ENCODE measurements around the gene CDR2L.
A peak's percentile ranks its signal among the peaks of the same experiment; 100 is the strongest.
"Not testable (repeated sequence)": the region's sequence is repeated elsewhere in the genome, so short reads cannot be mapped to it uniquely, and the experiment has no call there.

Gene CDR2L

GRCh38 chr17:74959826-74960515, 27.5 kb upstream of the CDR2L start:
- DNase-seq (ENCODE audit: low read depth in 1 of 2, low spot score in 1 of 2), result no peak

GRCh38 chr17:74960570-74961342, 26.7 kb upstream of the CDR2L start:
- DNase-seq (ENCODE audit: low read depth in 1 of 2, low spot score in 1 of 2), result peak in 1 of 2 donors; percentile 33

GRCh38 chr17:74961657-74962350, 25.6 kb upstream of the CDR2L start:
- peak; percentile 69 to 70 for DNase-seq (ENCODE audit: low read depth in 1 of 2, low spot score in 1 of 2)

GRCh38 chr17:74962622-74963394, 24.6 kb upstream of the CDR2L start:
- no peak for DNase-seq (ENCODE audit: low read depth in 1 of 2, low spot score in 1 of 2)

- DNase-seq (ENCODE audit: low read depth in 1 of 2, low spot score in 1 of 2), result no peak
These were observed 23.8 kb upstream of the CDR2L start for GRCh38 chr17:74963656-74964055.

GRCh38 chr17:74964246-74964761, 23.1 kb upstream of the CDR2L start:
- DNase-seq (ENCODE audit: low read depth in 1 of 2, low spot score in 1 of 2), result no peak

- no peak for DNase-seq (ENCODE audit: low read depth in 1 of 2, low spot score in 1 of 2)
These were observed 22.3 kb upstream of the CDR2L start for GRCh38 chr17:74964988-74965622.

- no peak for DNase-seq (ENCODE audit: low read depth in 1 of 2, low spot score in 1 of 2)
These were observed 19.1 kb upstream of the CDR2L start for GRCh38 chr17:74968361-74968780.

- DNase-seq (ENCODE audit: low read depth in 1 of 2, low spot score in 1 of 2), result not testable (repeated sequence)
These were observed 17.9 kb upstream of the CDR2L start for GRCh38 chr17:74969501-74969900.

GRCh38 chr17:74970395-74970794, 17.0 kb upstream of the CDR2L start:
- DNase-seq (ENCODE audit: low read depth in 1 of 2, low spot score in 1 of 2), result no peak

GRCh38 chr17:74971069-74971841, 16.2 kb upstream of the CDR2L start:
- no peak for DNase-seq (ENCODE audit: low read depth in 1 of 2, low spot score in 1 of 2)

- no peak for DNase-seq (ENCODE audit: low read depth in 1 of 2, low spot score in 1 of 2)
These were observed 15.7 kb upstream of the CDR2L start for GRCh38 chr17:74971842-74972106.

- peak; percentile 70 to 79 for DNase-seq (ENCODE audit: low read depth in 1 of 2, low spot score in 1 of 2)
These were observed 15.1 kb upstream of the CDR2L start, which contains the start of gene HID1 for GRCh38 chr17:74972107-74972972. TSS of gene HID1 (minus strand) at chr17:74972759. CDS start at chr17:74972656, 103 bp downstream.

GRCh38 chr17:74972973-74973328, 14.5 kb upstream of the CDR2L start:
- DNase-seq (ENCODE audit: low read depth in 1 of 2, low spot score in 1 of 2), result no peak

- DNase-seq (ENCODE audit: low read depth in 1 of 2, low spot score in 1 of 2), result no peak
These were observed 11.5 kb upstream of the CDR2L start for GRCh38 chr17:74975943-74976342.

GRCh38 chr17:74977802-74978201, 9.6 kb upstream of the CDR2L start:
- no peak for DNase-seq (ENCODE audit: low read depth in 1 of 2, low spot score in 1 of 2)

- DNase-seq (ENCODE audit: low read depth in 1 of 2, low spot score in 1 of 2), result no peak
These were observed 9.2 kb upstream of the CDR2L start for GRCh38 chr17:74978240-74978639.

- DNase-seq (ENCODE audit: low read depth in 1 of 2, low spot score in 1 of 2), result no peak
These were observed 7.9 kb upstream of the CDR2L start for GRCh38 chr17:74979408-74980146.

All from stimulated activated CD4-positive, alpha-beta T cell treated with anti-CD3 and anti-CD28 coated beads, Interleukin-15, amount 100 ng/mL, for 1 hour (primary cell).